K562 (cell line): ENCODE results near the gene SKP2. TPM values are rescaled to one million over a fixed set of nuclear protein-coding genes. Genes with fewer than 3 reads are reported as not detected.
"Not testable (repeated sequence)": the region's sequence is repeated elsewhere in the genome, so short reads cannot be mapped to it uniquely, and the experiment has no call there.

Source experiments
- ATAC-seq: fragments of 200-7000 bp; cut with Tn5 transposase; 3 replicates; pipeline ENCODE4 v1.9.1; 2020; ENCODE audit warnings: moderate library complexity
- BruUV-seq: library from RNA; stranded (reverse); fragments of 400-500 nt; replicated peaks from 2 replicates; lab custom pipeline; 2021; lab: Mats Ljungman, UMichigan
- CTCF ChIA-PET: fragments of 300-600 bp; formaldehyde crosslinking; extraction: SDS; loops from one replicate; lab custom pipeline; 2021; ENCODE audit warnings: low intra/inter-chr PET ratio; lab: Yijun Ruan, JAX
- POLR2A ChIA-PET: fragments of 300-600, 350-650 bp; sonication (Branson Sonifier 250); formaldehyde crosslinking; extraction: SDS; loops from one replicate; lab custom pipeline; 2021; ENCODE audit warnings: antibody characterized with exemption, inconsistent platforms; lab: Yijun Ruan, JAX
- DNase-seq, 4 experiments: peaks; one replicate each; pipeline versions ENCODE4 v3.0.0 to v3.0.0-alpha.2; 2011 to 2018; ENCODE audit warnings: low spot score in 3 of 4, mixed read lengths in 3 of 4; ENCODE audit errors: extremely low read depth in 1 of 4
- FAIRE-seq: peaks from 2 replicates; lab custom pipeline; 2011; peaks lifted over from hg19 to GRCh38; lab: Jason Lieb, UNC
- H2AFZ ChIP-seq: 2 replicates; pipeline ENCODE4 v1.6.0; 2011; ENCODE audit warnings: low read depth, low read length, control low read depth, inconsistent platforms
- H3K27ac ChIP-seq: fragments of 200-600 bp; 3 replicates; pipeline ENCODE4 v1.8.0; 2011; ENCODE audit warnings: low read depth, mild to moderate bottlenecking, control low read depth, inconsistent platforms, low read length, moderate library complexity, mixed read lengths; ENCODE audit errors: extremely low read depth
- H3K27me3 ChIP-seq, 2 experiments: fragments of 300-600 bp in 1 of 2; 2 replicates in 1 of 2; 3 replicates in 1 of 2; pipeline versions ENCODE4 v1.6.0 to v1.8.0; 2011; ENCODE audit warnings: inconsistent platforms in 2 of 2, low read length in 2 of 2, mild to moderate bottlenecking in 1 of 2, mixed read lengths in 1 of 2, moderate library complexity in 1 of 2; ENCODE audit not compliant: control insufficient read depth in 2 of 2, insufficient read depth in 2 of 2
- H3K36me3 ChIP-seq: fragments of 300-600 bp; 3 replicates; pipeline ENCODE4 v1.8.0; 2011; ENCODE audit warnings: mild to moderate bottlenecking, low read length, inconsistent platforms; ENCODE audit not compliant: control insufficient read depth, insufficient read depth
- H3K4me1 ChIP-seq, 2 experiments: fragments of 200-600 bp in 1 of 2; replicated peaks in 1 of 2; 2 replicates in 1 of 2; 3 replicates in 1 of 2; pipeline versions ENCODE4 v1.5.1 to v1.8.0; 2011; ENCODE audit warnings: inconsistent platforms in 2 of 2, low read length in 2 of 2, mild to moderate bottlenecking in 1 of 2, mixed read lengths in 1 of 2, moderate library complexity in 1 of 2; ENCODE audit not compliant: control insufficient read depth in 2 of 2, insufficient read depth in 2 of 2
- H3K4me2 ChIP-seq: 2 replicates; pipeline ENCODE4 v1.6.1; 2011; ENCODE audit warnings: low read length, control low read depth, inconsistent platforms, mixed read lengths; ENCODE audit not compliant: insufficient read depth
- H3K4me3 ChIP-seq: fragments of 200-600 bp; sonication (generic), shearing (Covaris generic); 2 replicates; pipeline ENCODE4 v1.5.1; 2016; ENCODE audit warnings: control low read depth, inconsistent platforms
- H3K79me2 ChIP-seq: fragments of 200-600 bp; 3 replicates; pipeline ENCODE4 v1.8.0; 2011; ENCODE audit warnings: low read length, inconsistent platforms; ENCODE audit not compliant: control insufficient read depth, insufficient read depth
- H3K9ac ChIP-seq, 2 experiments: 2 replicates each; pipeline versions ENCODE4 v1.6.0 to v1.6.1; 2011; ENCODE audit warnings: low read depth in 2 of 2, low read length in 2 of 2, control low read depth in 1 of 2, inconsistent platforms in 1 of 2, mild to moderate bottlenecking in 1 of 2, mixed read lengths in 1 of 2; ENCODE audit not compliant: insufficient read depth in 1 of 2
- H3K9me1 ChIP-seq: one replicate; pipeline ENCODE4 v1.6.0; 2011; ENCODE audit warnings: inconsistent platforms, mild to moderate bottlenecking, low read length, moderate library complexity; ENCODE audit not compliant: control insufficient read depth, insufficient read depth
- H3K9me3 ChIP-seq: replicated peaks from 2 replicates; pipeline ENCODE4 v1.5.1; 2011; ENCODE audit warnings: low read depth, low read length, inconsistent platforms; ENCODE audit not compliant: control insufficient read depth, insufficient read depth
- H4K20me1 ChIP-seq: replicated peaks from 2 replicates; pipeline ENCODE4 v1.6.1; 2011; ENCODE audit warnings: low read length, inconsistent platforms, mixed read lengths; ENCODE audit not compliant: control insufficient read depth, insufficient read depth
- CBFA2T3 ChIP-seq: fragments of 450-650 bp; IDR thresholded peaks from 2 replicates; pipeline ENCODE4 v1.6.1; 2017
- NFIC ChIP-seq: fragments of 450-650 bp; IDR thresholded peaks from 2 replicates; pipeline ENCODE4 v1.6.1; 2017; ENCODE audit warnings: mild to moderate bottlenecking, inconsistent platforms
- PTRF ChIP-seq: fragments of 450-650 bp; IDR thresholded peaks from 2 replicates; pipeline ENCODE4 v1.6.1; 2016; ENCODE audit warnings: mild to moderate bottlenecking, missing genetic modification characterization, missing compliant biosample characterization
- RBM22 ChIP-seq: fragments of 200-400 bp; formaldehyde crosslinking; IDR thresholded peaks from 2 replicates; pipeline ENCODE4 v1.6.1; 2018; ENCODE audit warnings: low read length, low read depth; ENCODE audit not compliant: poor library complexity, severe bottlenecking
- WGBS: fragments of 100-300 bp; shearing (Covaris generic); methylation state at CpG from one replicate; pipeline ENCODE4 v1.1.6; 2016; ENCODE audit warnings: low coverage, mixed read lengths; ENCODE audit not compliant: insufficient coverage; ENCODE audit errors: missing lambda C conversion rate; 5-methylcytosine and 5-hydroxymethylcytosine counted together
- in situ Hi-C: fragments of 300-500 bp; cut with MboI; formaldehyde crosslinking; loops from 4 replicates; pipeline ENCODE4 v1.15.0; 2018; ENCODE audit warnings: inconsistent platforms, mixed read lengths
- intact Hi-C: fragments of 100-400 bp; cut with micrococcal nuclease; formaldehyde crosslinking; loops from 2 replicates; pipeline ENCODE4 v1.14.2; 2022
- polyA plus RNA-seq, 8 experiments: library from polyadenylated mRNA; depleted of rRNA in 4 of 8; stranded (reverse) in 5 of 8; unstranded in 3 of 8; fragments of >200 nt; fragmentation: Nextera tagmentation in 2 of 8; fragmentation: Illumina TruSeq in 1 of 8; extraction: Ambion mirVana in 2 of 8; extraction: Trizol in 1 of 8; gene quantifications; 2 replicates each; pipeline versions ENCODE4 v1.2.1 to v1.2.3, GENCODE V29; 2011 to 2014; ENCODE audit warnings: inconsistent platforms in 1 of 8, missing spikeins in 1 of 8
- total RNA-seq, 7 experiments: library from RNA; depleted of rRNA in 6 of 7; stranded (reverse); fragments of >200 nt in 6 of 7; fragmentation: Illumina TruSeq in 2 of 7; extraction: Trizol in 2 of 7; gene quantifications; 2 replicates each; pipeline versions ENCODE4 v1.2.1 to v1.2.3, GENCODE V29; 2011 to 2021; ENCODE audit warnings: low replicate concordance in 1 of 7

SKP2 gene
- total and polyA plus RNA-seq, 9 of the 15 experiments (the other 6 are each of a cell fraction or from before 2014, with no cell fraction given), result 30.0 to 97.5 (median 80.8) TPM

DNA sequence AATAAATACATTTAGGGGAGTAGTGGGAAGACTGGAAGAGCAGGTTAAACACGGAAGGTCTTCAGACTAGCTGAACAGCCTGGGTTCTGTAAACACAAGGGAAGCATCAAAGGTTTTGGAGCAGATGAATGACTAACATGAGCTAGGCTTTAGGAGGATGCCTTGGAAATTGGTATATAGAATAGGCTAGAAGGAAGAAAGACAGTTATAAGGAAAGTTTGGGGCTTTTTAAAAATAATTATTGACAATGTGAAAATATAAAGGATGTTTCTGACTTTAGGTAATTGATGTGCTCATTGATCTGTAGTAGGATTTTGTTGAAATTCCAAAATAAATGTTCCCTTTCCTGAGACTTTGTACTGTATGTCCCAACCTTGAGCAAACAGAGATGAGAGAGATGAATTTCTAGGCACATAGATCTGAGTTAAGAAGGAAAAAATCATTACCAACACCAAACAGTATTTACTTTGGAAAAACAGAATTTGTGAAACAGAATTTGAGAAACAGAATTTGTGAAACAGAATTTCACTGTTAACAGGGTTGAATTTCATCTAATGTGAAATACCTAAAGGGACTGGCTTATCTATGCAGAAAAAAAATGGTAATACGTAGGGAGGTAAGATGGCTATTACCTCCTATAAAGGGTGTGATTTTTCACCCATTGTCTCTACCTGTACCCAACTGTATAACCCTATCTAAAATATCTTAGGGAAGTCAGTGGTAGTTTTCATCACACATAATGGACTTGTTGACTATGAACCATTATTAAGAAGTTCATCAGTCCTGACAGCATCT lies 28.8 kb downstream of the SKP2 start:
- DNase-seq (no peak), FAIRE-seq (no peak), ATAC-seq (no peak)
- ChIA-PET CTCF (no interaction called here), POLR2A (no interaction called here)
- Histone ChIP-seq H3K79me2 (no peaks in the 10 kb centered on the region), H3K9ac (no peak overlapping the region), H4K20me1 (no peaks in the 10 kb centered on the region), H3K4me1 (no peaks in the 10 kb centered on the region), H3K4me3 (no peak overlapping the region), H3K27ac (no peak overlapping the region), H2AFZ (no peak overlapping the region), H3K27me3 (no peaks in the 10 kb centered on the region), H3K4me2 (no peak overlapping the region), H3K9me1 (no peaks in the 10 kb centered on the region), H3K36me3 (peaks cover 72% of the 10 kb centered on the region), H3K9me3 (no peaks in the 10 kb centered on the region)
- in situ Hi-C loops, result no loop called here
- no TSS peak for BruUV-seq
- TF ChIP-seq PTRF (tag) (no peak), RBM22 (no peak)
- intact Hi-C loops, result no loop called here
- 89% methylated on average over 2 of the region's 2 CpGs for WGBS

DNA sequence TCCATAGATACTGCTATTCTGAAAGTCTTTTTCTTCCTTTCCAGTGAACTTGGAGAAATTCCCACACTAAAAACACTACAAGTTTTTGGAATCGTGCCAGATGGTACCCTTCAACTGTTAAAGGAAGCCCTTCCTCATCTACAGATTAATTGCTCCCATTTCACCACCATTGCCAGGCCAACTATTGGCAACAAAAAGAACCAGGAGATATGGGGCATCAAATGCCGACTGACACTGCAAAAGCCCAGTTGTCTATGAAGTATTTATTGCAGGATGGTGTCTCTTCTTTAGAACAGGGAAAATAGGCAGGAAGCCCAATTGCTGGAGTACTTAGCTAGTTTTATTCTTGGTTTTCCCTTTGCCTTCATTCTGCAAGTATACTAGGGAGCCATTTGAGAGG lies 29.9 kb downstream of the SKP2 start:
- intact Hi-C loops (no loop called here), in situ Hi-C loops (no loop called here)
- Histone ChIP-seq H3K4me2 (no peak overlapping the region), H3K9me1 (no peaks in the 10 kb centered on the region), H2AFZ (no peak overlapping the region), H3K27ac (no peak overlapping the region), H3K9me3 (no peaks in the 10 kb centered on the region), H4K20me1 (no peaks in the 10 kb centered on the region), H3K27me3 (no peaks in the 10 kb centered on the region), H3K4me3 (no peak overlapping the region), H3K79me2 (no peaks in the 10 kb centered on the region), H3K4me1 (no peaks in the 10 kb centered on the region), H3K36me3 (peaks cover 64% of the 10 kb centered on the region), H3K9ac (no peak overlapping the region)
- no peak for FAIRE-seq
- POLR2A ChIA-PET, result interaction anchor here (1.2 kb wide), 1 partner anchor 29 kb away, joined by 3 read pairs; the partner anchor contains the start of gene SKP2
- 84% methylated on average over 2 of the region's 2 CpGs for WGBS
- BruUV-seq, result no TSS peak
- CTCF ChIA-PET, result no interaction called here
- TF ChIP-seq NFIC (peak; percentile 75), CBFA2T3 (no peak)
- ATAC-seq, result no peak
- DNase-seq, result no peak

DNA sequence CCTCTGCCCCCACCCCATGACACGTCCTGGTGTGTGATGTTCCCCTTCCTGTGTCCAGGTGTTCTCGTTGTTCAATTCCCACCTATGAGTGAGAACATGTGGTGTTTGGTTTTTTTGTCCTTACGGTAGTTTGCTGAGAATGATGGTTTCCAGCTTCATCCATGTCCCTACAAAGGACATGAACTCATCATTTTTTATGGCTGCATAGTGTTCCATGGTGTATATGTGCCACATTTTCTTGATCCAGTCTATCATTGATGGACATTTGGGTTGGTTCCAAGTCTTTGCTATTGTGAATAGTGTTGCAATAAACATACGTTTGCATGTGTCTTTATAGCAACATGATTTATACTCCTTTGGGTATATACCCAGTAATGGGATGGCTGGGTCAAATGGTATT lies 32.5 kb downstream of the SKP2 start:
- H3K4me3 ChIP-seq, H3K9ac ChIP-seq, FAIRE-seq, H3K4me2 ChIP-seq, H4K20me1 ChIP-seq, H3K27ac ChIP-seq, H2AFZ ChIP-seq, H3K4me1 ChIP-seq, H3K9me1 ChIP-seq, H3K79me2 ChIP-seq, in situ Hi-C loops, H3K9me3 ChIP-seq, DNase-seq, intact Hi-C loops, CTCF ChIA-PET, H3K27me3 ChIP-seq, ATAC-seq, POLR2A ChIA-PET, BruUV-seq: not testable (repeated sequence)
- peaks cover 38% of the 10 kb centered on the region for H3K36me3 ChIP-seq
- 90% methylated on average over 2 of the region's 4 CpGs for WGBS
